Panc1 (cell line): ENCODE measurements around the gene XRCC4.

Source experiments
- TF ChIP-seq, protein P1 (sequence below): fragments of 450-650 bp; IDR thresholded peaks from 2 replicates; pipeline ENCODE4 v1.5.1; 2017; ENCODE audit warnings: mild to moderate bottlenecking
- TF ChIP-seq, protein P2 (sequence below), 2 experiments: IDR thresholded peaks; 2 replicates each; pipeline ENCODE4 v1.6.1; 2011 to 2012; ENCODE audit warnings: low read depth in 2 of 2, control low read depth in 1 of 2, low read length in 1 of 2, mild to moderate bottlenecking in 1 of 2, moderate library complexity in 1 of 2; ENCODE audit not compliant: insufficient read depth in 1 of 2

DNA sequence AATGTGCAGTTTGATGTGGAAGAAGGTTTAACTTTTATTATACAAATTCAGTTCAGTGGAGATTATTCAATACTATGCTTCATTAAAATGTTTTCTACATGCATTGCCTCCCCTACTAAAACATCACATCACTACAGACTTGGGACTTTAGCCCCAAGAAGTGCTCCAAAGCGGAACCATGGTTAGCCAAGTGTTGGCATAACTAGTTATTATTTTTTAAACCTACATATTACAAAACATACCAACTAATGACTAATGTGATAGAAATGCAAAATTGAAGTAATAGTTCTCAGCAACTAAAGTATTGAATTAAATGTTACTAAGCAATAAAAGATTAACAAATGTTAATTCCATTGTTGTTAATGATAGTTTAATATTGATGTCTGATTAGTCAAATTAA is 74.5 kb downstream of the XRCC4 start:
- TF ChIP-seq, protein P1, sequence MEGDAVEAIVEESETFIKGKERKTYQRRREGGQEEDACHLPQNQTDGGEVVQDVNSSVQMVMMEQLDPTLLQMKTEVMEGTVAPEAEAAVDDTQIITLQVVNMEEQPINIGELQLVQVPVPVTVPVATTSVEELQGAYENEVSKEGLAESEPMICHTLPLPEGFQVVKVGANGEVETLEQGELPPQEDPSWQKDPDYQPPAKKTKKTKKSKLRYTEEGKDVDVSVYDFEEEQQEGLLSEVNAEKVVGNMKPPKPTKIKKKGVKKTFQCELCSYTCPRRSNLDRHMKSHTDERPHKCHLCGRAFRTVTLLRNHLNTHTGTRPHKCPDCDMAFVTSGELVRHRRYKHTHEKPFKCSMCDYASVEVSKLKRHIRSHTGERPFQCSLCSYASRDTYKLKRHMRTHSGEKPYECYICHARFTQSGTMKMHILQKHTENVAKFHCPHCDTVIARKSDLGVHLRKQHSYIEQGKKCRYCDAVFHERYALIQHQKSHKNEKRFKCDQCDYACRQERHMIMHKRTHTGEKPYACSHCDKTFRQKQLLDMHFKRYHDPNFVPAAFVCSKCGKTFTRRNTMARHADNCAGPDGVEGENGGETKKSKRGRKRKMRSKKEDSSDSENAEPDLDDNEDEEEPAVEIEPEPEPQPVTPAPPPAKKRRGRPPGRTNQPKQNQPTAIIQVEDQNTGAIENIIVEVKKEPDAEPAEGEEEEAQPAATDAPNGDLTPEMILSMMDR = no peak
- TF ChIP-seq, protein P2, sequence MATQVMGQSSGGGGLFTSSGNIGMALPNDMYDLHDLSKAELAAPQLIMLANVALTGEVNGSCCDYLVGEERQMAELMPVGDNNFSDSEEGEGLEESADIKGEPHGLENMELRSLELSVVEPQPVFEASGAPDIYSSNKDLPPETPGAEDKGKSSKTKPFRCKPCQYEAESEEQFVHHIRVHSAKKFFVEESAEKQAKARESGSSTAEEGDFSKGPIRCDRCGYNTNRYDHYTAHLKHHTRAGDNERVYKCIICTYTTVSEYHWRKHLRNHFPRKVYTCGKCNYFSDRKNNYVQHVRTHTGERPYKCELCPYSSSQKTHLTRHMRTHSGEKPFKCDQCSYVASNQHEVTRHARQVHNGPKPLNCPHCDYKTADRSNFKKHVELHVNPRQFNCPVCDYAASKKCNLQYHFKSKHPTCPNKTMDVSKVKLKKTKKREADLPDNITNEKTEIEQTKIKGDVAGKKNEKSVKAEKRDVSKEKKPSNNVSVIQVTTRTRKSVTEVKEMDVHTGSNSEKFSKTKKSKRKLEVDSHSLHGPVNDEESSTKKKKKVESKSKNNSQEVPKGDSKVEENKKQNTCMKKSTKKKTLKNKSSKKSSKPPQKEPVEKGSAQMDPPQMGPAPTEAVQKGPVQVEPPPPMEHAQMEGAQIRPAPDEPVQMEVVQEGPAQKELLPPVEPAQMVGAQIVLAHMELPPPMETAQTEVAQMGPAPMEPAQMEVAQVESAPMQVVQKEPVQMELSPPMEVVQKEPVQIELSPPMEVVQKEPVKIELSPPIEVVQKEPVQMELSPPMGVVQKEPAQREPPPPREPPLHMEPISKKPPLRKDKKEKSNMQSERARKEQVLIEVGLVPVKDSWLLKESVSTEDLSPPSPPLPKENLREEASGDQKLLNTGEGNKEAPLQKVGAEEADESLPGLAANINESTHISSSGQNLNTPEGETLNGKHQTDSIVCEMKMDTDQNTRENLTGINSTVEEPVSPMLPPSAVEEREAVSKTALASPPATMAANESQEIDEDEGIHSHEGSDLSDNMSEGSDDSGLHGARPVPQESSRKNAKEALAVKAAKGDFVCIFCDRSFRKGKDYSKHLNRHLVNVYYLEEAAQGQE (IDR thresholded peaks at IDR 0.05; ENCODE audit: insufficient read depth in 1 of 2, low read depth in 2 of 2, low read length in 1 of 2) = no peak
